HG02840 (cell line): ENCODE data around the gene ALOX5AP.

Experiments used
- ATAC-seq: cut with Tn5 transposase; IDR thresholded peaks from one replicate; pipeline ENCODE4 v1.9.1; 2021; ENCODE audit warnings: mild to moderate bottlenecking, moderate library complexity, moderate number of reproducible peaks; ENCODE audit not compliant: unreplicated experiment, low FRiP score

ALOX5AP gene

GRCh38 chr13:30735025-30735871, at the start of gene ALOX5AP:
Gene ALOX5AP (plus strand): TSS chr13:30735543. CDS start chr13:30735606, 63 bp downstream.
- ATAC-seq, result peak; percentile 83

GRCh38 chr13:30685987-30686386, 49.4 kb upstream of the ALOX5AP start:
- ATAC-seq, result no peak

GRCh38 chr13:30687601-30688000, 47.7 kb upstream of the ALOX5AP start:
- ATAC-seq, result no peak

GRCh38 chr13:30689752-30690151, 45.6 kb upstream of the ALOX5AP start:
- no peak for ATAC-seq

- ATAC-seq, result no peak
These were observed 44.8 kb upstream of the ALOX5AP start for GRCh38 chr13:30690282-30691188.

- ATAC-seq, result no peak
These were observed 43.2 kb upstream of the ALOX5AP start for GRCh38 chr13:30692113-30692512.

- no peak for ATAC-seq
These were observed 38.8 kb upstream of the ALOX5AP start for GRCh38 chr13:30696278-30697176.

GRCh38 chr13:30697177-30697953, 38.0 kb upstream of the ALOX5AP start:
- ATAC-seq, result no peak

- no peak for ATAC-seq
These were observed 37.3 kb upstream of the ALOX5AP start for GRCh38 chr13:30697996-30698401.

- no peak for ATAC-seq
These were observed 36.8 kb upstream of the ALOX5AP start for GRCh38 chr13:30698488-30699005.

- no peak for ATAC-seq
These were observed 35.0 kb upstream of the ALOX5AP start for GRCh38 chr13:30700364-30700763.

GRCh38 chr13:30702006-30702405, 33.3 kb upstream of the ALOX5AP start:
- ATAC-seq, result no peak

- ATAC-seq, result no peak
These were observed 30.7 kb upstream of the ALOX5AP start for GRCh38 chr13:30704596-30704995.

GRCh38 chr13:30705680-30706079, 29.7 kb upstream of the ALOX5AP start:
- no peak for ATAC-seq

GRCh38 chr13:30708541-30708940, 26.8 kb upstream of the ALOX5AP start:
- ATAC-seq, result no peak

GRCh38 chr13:30710442-30710841, 24.9 kb upstream of the ALOX5AP start:
- ATAC-seq, result no peak

GRCh38 chr13:30711375-30711774, 24.0 kb upstream of the ALOX5AP start:
- no peak for ATAC-seq

GRCh38 chr13:30711837-30712236, 23.5 kb upstream of the ALOX5AP start:
- no peak for ATAC-seq
